A549 (cell line): ENCODE data around the gene CDK16.

Experiments used
- CEBPB ChIP-seq, 2 experiments: fragments of >200 bp in 1 of 2; sonication (Bioruptor Twin) in 1 of 2; formaldehyde crosslinking in 1 of 2; IDR thresholded peaks; 2 replicates each; pipeline ENCODE4 v1.6.1; 2012 to 2016
- EP300 ChIP-seq, 2 experiments: fragments of >200 bp; sonication (Bioruptor Twin); formaldehyde crosslinking; IDR thresholded peaks; 2 replicates in 1 of 2; 3 replicates in 1 of 2; pipeline ENCODE4 v1.6.1; 2016 to 2017
- ESRRA ChIP-seq: fragments of 150-350 bp; IDR thresholded peaks from 2 replicates; pipeline ENCODE4 v1.6.1; 2014; ENCODE audit warnings: mild to moderate bottlenecking, low read length, borderline replicate concordance
- FOSB ChIP-seq: fragments of 250-450 bp; sonication (Bioruptor Pico); IDR thresholded peaks from 2 replicates; pipeline ENCODE4 v1.5.0; 2020; ENCODE audit warnings: mild to moderate bottlenecking, moderate library complexity
- JUN ChIP-seq, 2 experiments: fragments of >200 bp; sonication (Bioruptor Twin); formaldehyde crosslinking; IDR thresholded peaks; 2 replicates in 1 of 2; 3 replicates in 1 of 2; pipeline ENCODE4 v1.6.1; 2016 to 2017
- MAFK ChIP-seq: fragments of 450-650 bp; IDR thresholded peaks from 2 replicates; pipeline ENCODE4 v1.6.1; 2014; ENCODE audit not compliant: partially characterized antibody
- NPAS2 ChIP-seq: fragments of 250-450 bp; sonication (Bioruptor Pico); IDR thresholded peaks from 2 replicates; pipeline ENCODE4 v1.8.0; 2022; ENCODE audit warnings: mild to moderate bottlenecking, moderate library complexity, borderline replicate concordance
- POLR2A ChIP-seq: IDR thresholded peaks from 2 replicates; pipeline ENCODE4 v1.6.1; 2012; ENCODE audit warnings: mild to moderate bottlenecking, low read length
- RAD21 ChIP-seq, 2 experiments: fragments of >200 bp in 1 of 2; sonication (Bioruptor Twin) in 1 of 2; formaldehyde crosslinking in 1 of 2; IDR thresholded peaks in 1 of 2; conservative IDR thresholded peaks in 1 of 2; 2 replicates in 1 of 2; 3 replicates in 1 of 2; pipeline ENCODE4 v1.6.1; 2012 to 2018; ENCODE audit warnings: inconsistent platforms in 1 of 2
- RFX5 ChIP-seq: fragments of 450-650 bp; IDR thresholded peaks from 2 replicates; pipeline ENCODE4 v1.7.1; 2014; ENCODE audit warnings: antibody characterized with exemption, mild to moderate bottlenecking, moderate library complexity
- SMC3 ChIP-seq: fragments of >200 bp; sonication (Bioruptor Twin); formaldehyde crosslinking; IDR thresholded peaks from 3 replicates; pipeline ENCODE4 v1.6.1; 2018; ENCODE audit warnings: inconsistent platforms
- TF ChIP-seq, protein P1 (sequence below): fragments of >200 bp; sonication (Bioruptor Twin); formaldehyde crosslinking; IDR thresholded peaks from 3 replicates; pipeline ENCODE4 v1.5.1; 2016
- TF ChIP-seq, protein P2 (sequence below): fragments of 150-350 bp; IDR thresholded peaks from 2 replicates; pipeline ENCODE4 v1.6.1; 2014; ENCODE audit warnings: low read depth, mild to moderate bottlenecking, low read length
- TF ChIP-seq, protein P3 (sequence below): fragments of 200-600 bp; sonication (generic); IDR thresholded peaks from 2 replicates; pipeline ENCODE4 v1.6.1; 2016; ENCODE audit warnings: antibody characterized with exemption, mild to moderate bottlenecking, moderate library complexity

DNA sequence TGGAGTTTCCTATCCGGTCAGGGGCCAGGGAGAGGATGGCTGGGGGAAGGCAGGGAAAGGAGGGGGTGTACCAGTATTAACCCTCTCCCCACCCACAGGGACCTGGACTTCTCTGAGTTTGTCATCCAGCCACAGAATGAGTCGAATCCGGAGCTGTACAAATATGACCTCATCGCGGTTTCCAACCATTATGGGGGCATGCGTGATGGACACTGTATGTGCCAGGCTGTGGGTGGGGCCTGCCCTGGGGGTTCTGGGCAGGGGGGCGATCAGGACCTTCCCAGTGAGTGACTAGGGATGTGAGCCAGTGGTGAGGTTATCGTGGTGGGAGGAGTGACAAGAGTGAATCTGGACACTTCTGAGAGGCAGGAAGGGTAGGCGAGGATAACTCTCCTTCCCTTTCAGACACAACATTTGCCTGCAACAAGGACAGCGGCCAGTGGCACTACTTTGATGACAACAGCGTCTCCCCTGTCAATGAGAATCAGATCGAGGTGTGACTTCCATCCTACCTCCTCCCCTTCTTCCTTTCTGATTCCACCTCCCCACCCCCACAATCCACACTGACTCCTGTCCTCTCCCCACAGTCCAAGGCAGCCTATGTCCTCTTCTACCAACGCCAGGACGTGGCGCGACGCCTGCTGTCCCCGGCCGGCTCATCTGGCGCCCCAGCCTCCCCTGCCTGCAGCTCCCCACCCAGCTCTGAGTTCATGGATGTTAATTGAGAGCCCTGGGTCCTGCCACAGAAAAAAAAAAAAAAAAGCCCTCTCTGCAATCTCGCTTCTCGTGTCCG lies 28.9 kb downstream of the CDK16 start:
- TF ChIP-seq, protein P1, sequence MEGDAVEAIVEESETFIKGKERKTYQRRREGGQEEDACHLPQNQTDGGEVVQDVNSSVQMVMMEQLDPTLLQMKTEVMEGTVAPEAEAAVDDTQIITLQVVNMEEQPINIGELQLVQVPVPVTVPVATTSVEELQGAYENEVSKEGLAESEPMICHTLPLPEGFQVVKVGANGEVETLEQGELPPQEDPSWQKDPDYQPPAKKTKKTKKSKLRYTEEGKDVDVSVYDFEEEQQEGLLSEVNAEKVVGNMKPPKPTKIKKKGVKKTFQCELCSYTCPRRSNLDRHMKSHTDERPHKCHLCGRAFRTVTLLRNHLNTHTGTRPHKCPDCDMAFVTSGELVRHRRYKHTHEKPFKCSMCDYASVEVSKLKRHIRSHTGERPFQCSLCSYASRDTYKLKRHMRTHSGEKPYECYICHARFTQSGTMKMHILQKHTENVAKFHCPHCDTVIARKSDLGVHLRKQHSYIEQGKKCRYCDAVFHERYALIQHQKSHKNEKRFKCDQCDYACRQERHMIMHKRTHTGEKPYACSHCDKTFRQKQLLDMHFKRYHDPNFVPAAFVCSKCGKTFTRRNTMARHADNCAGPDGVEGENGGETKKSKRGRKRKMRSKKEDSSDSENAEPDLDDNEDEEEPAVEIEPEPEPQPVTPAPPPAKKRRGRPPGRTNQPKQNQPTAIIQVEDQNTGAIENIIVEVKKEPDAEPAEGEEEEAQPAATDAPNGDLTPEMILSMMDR, result no peak
- no peak for TF ChIP-seq ESRRA
- TF ChIP-seq NPAS2 (CRISPR knock-in tag), result no peak
- TF ChIP-seq RFX5, result no peak
- TF ChIP-seq EP300 (IDR thresholded peaks at IDR 0.05), result no peak
- no peak for TF ChIP-seq POLR2A
- TF ChIP-seq FOSB (CRISPR knock-in tag), result no peak
- TF ChIP-seq RAD21 (conservative IDR thresholded peaks at IDR 0.05 in 1 of 2, IDR thresholded peaks at IDR 0.05 in 1 of 2), result no peak
- TF ChIP-seq JUN (IDR thresholded peaks at IDR 0.05), result no peak
- no peak for TF ChIP-seq MAFK
- no peak for TF ChIP-seq SMC3
- TF ChIP-seq, protein P2, sequence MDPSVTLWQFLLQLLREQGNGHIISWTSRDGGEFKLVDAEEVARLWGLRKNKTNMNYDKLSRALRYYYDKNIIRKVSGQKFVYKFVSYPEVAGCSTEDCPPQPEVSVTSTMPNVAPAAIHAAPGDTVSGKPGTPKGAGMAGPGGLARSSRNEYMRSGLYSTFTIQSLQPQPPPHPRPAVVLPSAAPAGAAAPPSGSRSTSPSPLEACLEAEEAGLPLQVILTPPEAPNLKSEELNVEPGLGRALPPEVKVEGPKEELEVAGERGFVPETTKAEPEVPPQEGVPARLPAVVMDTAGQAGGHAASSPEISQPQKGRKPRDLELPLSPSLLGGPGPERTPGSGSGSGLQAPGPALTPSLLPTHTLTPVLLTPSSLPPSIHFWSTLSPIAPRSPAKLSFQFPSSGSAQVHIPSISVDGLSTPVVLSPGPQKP, result no peak
- no peak for TF ChIP-seq CEBPB (IDR thresholded peaks at IDR 0.05)
- TF ChIP-seq, protein P3, sequence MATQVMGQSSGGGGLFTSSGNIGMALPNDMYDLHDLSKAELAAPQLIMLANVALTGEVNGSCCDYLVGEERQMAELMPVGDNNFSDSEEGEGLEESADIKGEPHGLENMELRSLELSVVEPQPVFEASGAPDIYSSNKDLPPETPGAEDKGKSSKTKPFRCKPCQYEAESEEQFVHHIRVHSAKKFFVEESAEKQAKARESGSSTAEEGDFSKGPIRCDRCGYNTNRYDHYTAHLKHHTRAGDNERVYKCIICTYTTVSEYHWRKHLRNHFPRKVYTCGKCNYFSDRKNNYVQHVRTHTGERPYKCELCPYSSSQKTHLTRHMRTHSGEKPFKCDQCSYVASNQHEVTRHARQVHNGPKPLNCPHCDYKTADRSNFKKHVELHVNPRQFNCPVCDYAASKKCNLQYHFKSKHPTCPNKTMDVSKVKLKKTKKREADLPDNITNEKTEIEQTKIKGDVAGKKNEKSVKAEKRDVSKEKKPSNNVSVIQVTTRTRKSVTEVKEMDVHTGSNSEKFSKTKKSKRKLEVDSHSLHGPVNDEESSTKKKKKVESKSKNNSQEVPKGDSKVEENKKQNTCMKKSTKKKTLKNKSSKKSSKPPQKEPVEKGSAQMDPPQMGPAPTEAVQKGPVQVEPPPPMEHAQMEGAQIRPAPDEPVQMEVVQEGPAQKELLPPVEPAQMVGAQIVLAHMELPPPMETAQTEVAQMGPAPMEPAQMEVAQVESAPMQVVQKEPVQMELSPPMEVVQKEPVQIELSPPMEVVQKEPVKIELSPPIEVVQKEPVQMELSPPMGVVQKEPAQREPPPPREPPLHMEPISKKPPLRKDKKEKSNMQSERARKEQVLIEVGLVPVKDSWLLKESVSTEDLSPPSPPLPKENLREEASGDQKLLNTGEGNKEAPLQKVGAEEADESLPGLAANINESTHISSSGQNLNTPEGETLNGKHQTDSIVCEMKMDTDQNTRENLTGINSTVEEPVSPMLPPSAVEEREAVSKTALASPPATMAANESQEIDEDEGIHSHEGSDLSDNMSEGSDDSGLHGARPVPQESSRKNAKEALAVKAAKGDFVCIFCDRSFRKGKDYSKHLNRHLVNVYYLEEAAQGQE, result no peak
